H9 (cell line): ENCODE data around the gene SLC39A8. TPM values are rescaled to one million over a fixed set of nuclear protein-coding genes. Genes with fewer than 3 reads are reported as not detected.

Experiments used
- DNase-seq: peaks from one replicate; pipeline ENCODE4 v3.0.0-alpha.2; 2017
- H2AFZ ChIP-seq: one replicate; pipeline ENCODE4 v1.6.1; 2013; ENCODE audit warnings: mild to moderate bottlenecking, low read length, control low read depth, moderate library complexity
- H2AK5ac ChIP-seq: 2 replicates; pipeline ENCODE4 v1.6.1; 2013; ENCODE audit warnings: low read length, control low read depth, mixed read lengths; ENCODE audit not compliant: insufficient read length
- H2BK120ac ChIP-seq: one replicate; pipeline ENCODE4 v1.6.1; 2013; ENCODE audit warnings: low read depth, mild to moderate bottlenecking, low read length, control low read depth, inconsistent platforms; ENCODE audit not compliant: poor library complexity, severe bottlenecking
- H2BK12ac ChIP-seq: 2 replicates; pipeline ENCODE4 v1.6.1; 2013; ENCODE audit warnings: low read length, control low read depth, mixed read lengths, low read depth; ENCODE audit not compliant: insufficient read length
- H2BK15ac ChIP-seq: 2 replicates; pipeline ENCODE4 v1.6.1; 2013; ENCODE audit warnings: low read depth, low read length, control low read depth
- H2BK20ac ChIP-seq: one replicate; pipeline ENCODE4 v1.6.1; 2013; ENCODE audit warnings: low read depth, mild to moderate bottlenecking, low read length, control low read depth, inconsistent platforms; ENCODE audit not compliant: poor library complexity, severe bottlenecking
- H2BK5ac ChIP-seq: 2 replicates; pipeline ENCODE4 v1.6.1; 2013; ENCODE audit warnings: low read length, control low read depth, mixed read lengths; ENCODE audit not compliant: insufficient read length
- H3K14ac ChIP-seq: 2 replicates; pipeline ENCODE4 v1.6.1; 2013; ENCODE audit warnings: low read length, control low read depth; ENCODE audit not compliant: insufficient read depth
- H3K18ac ChIP-seq: 2 replicates; pipeline ENCODE4 v1.6.1; 2013; ENCODE audit warnings: low read depth, mild to moderate bottlenecking, mixed read lengths, low read length, control low read depth; ENCODE audit not compliant: insufficient read length
- H3K23ac ChIP-seq: 2 replicates; pipeline ENCODE4 v1.6.1; 2013; ENCODE audit warnings: low read length, control low read depth, mixed read lengths, low read depth; ENCODE audit not compliant: insufficient read length
- H3K23me2 ChIP-seq: 2 replicates; pipeline ENCODE4 v1.6.1; 2013; ENCODE audit warnings: low read depth, mild to moderate bottlenecking, mixed read lengths, low read length, control low read depth; ENCODE audit not compliant: insufficient read length, poor library complexity, severe bottlenecking
- H3K27ac ChIP-seq: 2 replicates; pipeline ENCODE4 v1.5.1; 2013; ENCODE audit warnings: low read length, control low read depth, mixed read lengths, low read depth; ENCODE audit not compliant: insufficient read length
- H3K27me3 ChIP-seq: 2 replicates; pipeline ENCODE4 v1.6.1; 2013; ENCODE audit warnings: low read length, control low read depth, inconsistent platforms; ENCODE audit not compliant: insufficient read depth
- H3K4ac ChIP-seq: 2 replicates; pipeline ENCODE4 v1.6.1; 2013; ENCODE audit warnings: low read depth, mild to moderate bottlenecking, control low read depth, inconsistent platforms, low read length, moderate library complexity
- H3K4me1 ChIP-seq: 2 replicates; pipeline ENCODE4 v1.6.1; 2013; ENCODE audit warnings: low read length, control low read depth, inconsistent platforms; ENCODE audit not compliant: insufficient read depth
- H3K4me2 ChIP-seq: 2 replicates; pipeline ENCODE4 v1.6.1; 2013; ENCODE audit warnings: low read length, control low read depth, mixed read lengths; ENCODE audit not compliant: insufficient read length, insufficient read depth
- H3K56ac ChIP-seq: 2 replicates; pipeline ENCODE4 v1.6.1; 2013; ENCODE audit warnings: low read depth, mild to moderate bottlenecking, mixed read lengths, low read length, control low read depth; ENCODE audit not compliant: insufficient read length
- H3K79me1 ChIP-seq: 2 replicates; pipeline ENCODE4 v1.6.1; 2013; ENCODE audit warnings: low read depth, mild to moderate bottlenecking, moderate library complexity, low read length, control low read depth, inconsistent platforms; ENCODE audit not compliant: insufficient read depth, poor library complexity, severe bottlenecking
- H3K79me2 ChIP-seq: 2 replicates; pipeline ENCODE4 v1.6.1; 2013; ENCODE audit warnings: low read length, control low read depth, inconsistent platforms; ENCODE audit not compliant: insufficient read depth
- H3K9ac ChIP-seq: 2 replicates; pipeline ENCODE4 v1.6.1; 2013; ENCODE audit warnings: low read length, control low read depth, mixed read lengths; ENCODE audit not compliant: insufficient read length; ENCODE audit errors: extremely low read depth
- H3K9me3 ChIP-seq: one replicate; pipeline ENCODE4 v1.6.1; 2013; ENCODE audit warnings: low read depth, low read length, inconsistent platforms; ENCODE audit not compliant: control insufficient read depth
- H3T11ph ChIP-seq: one replicate; pipeline ENCODE4 v1.6.1; 2013; ENCODE audit warnings: mild to moderate bottlenecking, low read length, control low read depth, inconsistent platforms
- H4K20me1 ChIP-seq: one replicate; pipeline ENCODE4 v1.6.1; 2013; ENCODE audit not compliant: control insufficient read depth, insufficient read length, insufficient read depth
- H4K5ac ChIP-seq: 2 replicates; pipeline ENCODE4 v1.6.1; 2013; ENCODE audit warnings: low read depth, mild to moderate bottlenecking, mixed read lengths, low read length, control low read depth; ENCODE audit not compliant: insufficient read length
- H4K8ac ChIP-seq: replicated peaks from 2 replicates; pipeline ENCODE4 v1.6.1; 2013; ENCODE audit warnings: low read length, control low read depth, mixed read lengths, low read depth; ENCODE audit not compliant: insufficient read length
- H4K91ac ChIP-seq: 2 replicates; pipeline ENCODE4 v1.6.1; 2013; ENCODE audit warnings: low read depth, mild to moderate bottlenecking, moderate library complexity, mixed read lengths, low read length, control low read depth; ENCODE audit not compliant: insufficient read length
- H3K27ac Mint-ChIP-seq, 3 experiments: 2 replicates in 2 of 3; 3 replicates in 1 of 3; pipeline ENCODE4 v1.8.0; 2020 to 2021; ENCODE audit warnings: mixed read lengths in 3 of 3, mild to moderate bottlenecking in 1 of 3, moderate library complexity in 1 of 3
- H3K27me3 Mint-ChIP-seq: 2 replicates; pipeline ENCODE4 v1.8.0; 2021; ENCODE audit warnings: low read depth, mild to moderate bottlenecking, moderate library complexity, mixed read lengths
- H3K36me3 Mint-ChIP-seq, 3 experiments: 2 replicates in 2 of 3; 3 replicates in 1 of 3; pipeline ENCODE4 v1.8.0; 2020 to 2021; ENCODE audit warnings: low read depth in 3 of 3, mixed read lengths in 3 of 3; ENCODE audit not compliant: insufficient read depth in 1 of 3
- H3K4me1 Mint-ChIP-seq, 2 experiments: 2 replicates each; pipeline ENCODE4 v1.8.0; 2020; ENCODE audit warnings: mixed read lengths in 2 of 2
- H3K4me3 Mint-ChIP-seq, 2 experiments: 2 replicates in 1 of 2; 3 replicates in 1 of 2; pipeline ENCODE4 v1.8.0; 2020 to 2021; ENCODE audit warnings: mild to moderate bottlenecking in 2 of 2, mixed read lengths in 2 of 2, moderate library complexity in 1 of 2
- H3K9me3 Mint-ChIP-seq, 2 experiments: 2 replicates in 1 of 2; 3 replicates in 1 of 2; pipeline ENCODE4 v1.8.0; 2020; ENCODE audit warnings: mild to moderate bottlenecking in 2 of 2, mixed read lengths in 2 of 2, moderate library complexity in 1 of 2
- WGBS: extraction: QIAGEN DNeasy Blood & Tissue Kit; methylation state at CpG from one replicate; pipeline ENCODE4 v1.1.7; 2013; ENCODE audit warnings: missing lambda C conversion rate, low lambda C conversion rate, mixed read lengths; ENCODE audit not compliant: insufficient read length; ENCODE audit errors: extremely low coverage; 5-methylcytosine and 5-hydroxymethylcytosine counted together
- total RNA-seq: library from RNA; stranded (reverse); gene quantifications from 2 replicates; pipeline ENCODE4 v1.2.1, GENCODE V29; 2021
- TF ChIP-seq, protein P1 (sequence below): fragments of 200-600 bp; sonication (generic); conservative IDR thresholded peaks from 3 replicates; pipeline ENCODE4 v1.8.0; 2021; ENCODE audit warnings: antibody characterized with exemption, mild to moderate bottlenecking

SLC39A8 gene
- total RNA-seq, 1 experiment from 2014 or later = 11.0 TPM

GRCh38 chr4:102318105-102318504, 27.2 kb downstream of the SLC39A8 start:
- Histone ChIP-seq H3T11ph (no peak overlapping the region), H4K91ac (no peak overlapping the region), H3K56ac (no peak overlapping the region), H3K18ac (no peak overlapping the region), H3K79me2 (no peaks in the 10 kb centered on the region), H3K9me3 (no peaks in the 10 kb centered on the region), H3K4ac (no peak overlapping the region), H3K27me3 (no peaks in the 10 kb centered on the region), H2BK12ac (no peak overlapping the region), H2AK5ac (no peak overlapping the region), H4K8ac (no peak overlapping the region), H3K23me2 (no peaks in the 10 kb centered on the region), H3K4me2 (no peak overlapping the region), H2AFZ (no peak overlapping the region), H2BK120ac (no peak overlapping the region), H2BK5ac (no peak overlapping the region), H4K5ac (no peak overlapping the region), H3K9ac (no peak overlapping the region), H3K23ac (no peak overlapping the region), H2BK20ac (no peak overlapping the region), H2BK15ac (no peak overlapping the region), H3K14ac (no peak overlapping the region), H3K4me1 (peaks cover 17% of the 10 kb centered on the region), H4K20me1 (no peaks in the 10 kb centered on the region), H3K27ac (no peak overlapping the region), H3K79me1 (no peaks in the 10 kb centered on the region)
- no CpG with 5 or more reads among the region's 3 CpGs for WGBS
- H3K9me3 Mint-ChIP-seq = 0 out of 5 replicates have a peak, but pooled peaks cover 0 to 2% of the 10 kb centered on the region in 2 experiments
- H3K36me3 Mint-ChIP-seq = no peaks in the 10 kb centered on the region; a peak in 1 of 7 replicates
- H3K4me1 Mint-ChIP-seq = peaks cover 42 to 44% of the 10 kb centered on the region in 2 experiments
- DNase-seq = no peak
- H3K4me3 Mint-ChIP-seq = no peak overlapping the region
- TF ChIP-seq, protein P1, sequence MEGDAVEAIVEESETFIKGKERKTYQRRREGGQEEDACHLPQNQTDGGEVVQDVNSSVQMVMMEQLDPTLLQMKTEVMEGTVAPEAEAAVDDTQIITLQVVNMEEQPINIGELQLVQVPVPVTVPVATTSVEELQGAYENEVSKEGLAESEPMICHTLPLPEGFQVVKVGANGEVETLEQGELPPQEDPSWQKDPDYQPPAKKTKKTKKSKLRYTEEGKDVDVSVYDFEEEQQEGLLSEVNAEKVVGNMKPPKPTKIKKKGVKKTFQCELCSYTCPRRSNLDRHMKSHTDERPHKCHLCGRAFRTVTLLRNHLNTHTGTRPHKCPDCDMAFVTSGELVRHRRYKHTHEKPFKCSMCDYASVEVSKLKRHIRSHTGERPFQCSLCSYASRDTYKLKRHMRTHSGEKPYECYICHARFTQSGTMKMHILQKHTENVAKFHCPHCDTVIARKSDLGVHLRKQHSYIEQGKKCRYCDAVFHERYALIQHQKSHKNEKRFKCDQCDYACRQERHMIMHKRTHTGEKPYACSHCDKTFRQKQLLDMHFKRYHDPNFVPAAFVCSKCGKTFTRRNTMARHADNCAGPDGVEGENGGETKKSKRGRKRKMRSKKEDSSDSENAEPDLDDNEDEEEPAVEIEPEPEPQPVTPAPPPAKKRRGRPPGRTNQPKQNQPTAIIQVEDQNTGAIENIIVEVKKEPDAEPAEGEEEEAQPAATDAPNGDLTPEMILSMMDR = no peak
- H3K27me3 Mint-ChIP-seq = no peaks in the 10 kb centered on the region
- no peak overlapping the region for H3K27ac Mint-ChIP-seq
